HepG2 (cell line): ENCODE results near the gene RAE1. TPM values are rescaled to one million over a fixed set of nuclear protein-coding genes. Genes with fewer than 3 reads are reported as not detected.

Experiments
- FOXJ3 ChIP-seq: sonication (generic); formaldehyde crosslinking; IDR thresholded peaks from 2 replicates; pipeline ENCODE4 v1.4.0; 2020; ENCODE audit warnings: missing genetic modification reagents, mild to moderate bottlenecking, borderline replicate concordance
- FOXO1 ChIP-seq: sonication (generic); formaldehyde crosslinking; IDR thresholded peaks from 2 replicates; pipeline ENCODE4 v1.4.0; 2020; ENCODE audit warnings: missing genetic modification reagents
- FOXO4 ChIP-seq: sonication (generic); formaldehyde crosslinking; conservative IDR thresholded peaks from 2 replicates; pipeline ENCODE4 v1.8.1; 2023; ENCODE audit warnings: missing genetic modification reagents
- KLF6 ChIP-seq: IDR thresholded peaks from 2 replicates; pipeline ENCODE4 v1.8.0; 2016; ENCODE audit warnings: missing biosample characterization, missing genetic modification reagents
- MEIS2 ChIP-seq: sonication (generic); formaldehyde crosslinking; IDR thresholded peaks from 2 replicates; pipeline ENCODE4 v1.9.0; 2021; ENCODE audit warnings: mild to moderate bottlenecking, missing genetic modification reagents
- MTF2 ChIP-seq: sonication (generic); formaldehyde crosslinking; IDR thresholded peaks from 2 replicates; pipeline ENCODE4 v1.5.0; 2020; ENCODE audit warnings: missing genetic modification reagents, borderline replicate concordance
- MXI1 ChIP-seq: IDR thresholded peaks from 3 replicates; pipeline ENCODE4 v1.6.1; 2012; ENCODE audit warnings: low read depth, low read length, inconsistent platforms, borderline replicate concordance
- PCBP1 ChIP-seq: fragments of 200-400 bp; formaldehyde crosslinking; IDR thresholded peaks from 2 replicates; pipeline ENCODE4 v1.6.1; 2017; ENCODE audit warnings: mild to moderate bottlenecking, low read depth, low read length, borderline replicate concordance
- POLR2AphosphoS2 ChIP-seq: IDR thresholded peaks from 2 replicates; pipeline ENCODE4 v1.6.1; 2011; ENCODE audit warnings: low read depth, low read length, improper control_type of control experiment
- REPIN1 ChIP-seq: sonication (generic); formaldehyde crosslinking; IDR thresholded peaks from 2 replicates; pipeline ENCODE4 v1.8.0; 2022; ENCODE audit warnings: missing genetic modification reagents, low read depth, mild to moderate bottlenecking, borderline replicate concordance
- SAP130 ChIP-seq: IDR thresholded peaks from 2 replicates; pipeline ENCODE4 v1.6.1; 2016; ENCODE audit warnings: low read depth
- SKI ChIP-seq: fragments of 450-650 bp; IDR thresholded peaks from one replicate; pipeline ENCODE4 v1.6.1; 2018; ENCODE audit warnings: mild to moderate bottlenecking; ENCODE audit not compliant: partially characterized antibody
- SNAPC5 ChIP-seq: sonication (generic); formaldehyde crosslinking; IDR thresholded peaks from 2 replicates; pipeline ENCODE4 v1.8.1; 2023; ENCODE audit warnings: mild to moderate bottlenecking, missing genetic modification reagents, borderline replicate concordance
- YEATS4 ChIP-seq: sonication (generic); formaldehyde crosslinking; IDR thresholded peaks from 2 replicates; pipeline ENCODE4 v1.4.0; 2020; ENCODE audit warnings: missing genetic modification reagents, borderline replicate concordance
- ZBTB39 ChIP-seq: sonication (generic); formaldehyde crosslinking; IDR thresholded peaks from 2 replicates; pipeline ENCODE4 v1.5.0; 2020; ENCODE audit warnings: missing genetic modification reagents
- ZNF101 ChIP-seq: sonication (generic); formaldehyde crosslinking; IDR thresholded peaks from 2 replicates; pipeline ENCODE4 v1.4.0; 2020; ENCODE audit warnings: mild to moderate bottlenecking, low read depth, missing genetic modification reagents, borderline replicate concordance
- ZNF275 ChIP-seq: sonication (generic); formaldehyde crosslinking; IDR thresholded peaks from 2 replicates; pipeline ENCODE4 v1.8.0; 2022; ENCODE audit warnings: missing genetic modification reagents, mild to moderate bottlenecking, inconsistent platforms, borderline replicate concordance
- ZNF317 ChIP-seq: sonication (generic); formaldehyde crosslinking; IDR thresholded peaks from 2 replicates; pipeline ENCODE4 v1.5.0; 2020; ENCODE audit warnings: mild to moderate bottlenecking, missing genetic modification reagents
- ZNF496 ChIP-seq: sonication (generic); formaldehyde crosslinking; IDR thresholded peaks from 2 replicates; pipeline ENCODE4 v1.8.1; 2023; ENCODE audit warnings: mild to moderate bottlenecking, moderate library complexity, missing genetic modification reagents; ENCODE audit not compliant: insufficient replicate concordance
- ZNF564 ChIP-seq: sonication (generic); formaldehyde crosslinking; IDR thresholded peaks from 2 replicates; pipeline ENCODE4 v1.8.1; 2023; ENCODE audit warnings: mild to moderate bottlenecking, missing genetic modification reagents
- ZNF574 ChIP-seq: sonication (generic); formaldehyde crosslinking; IDR thresholded peaks from 2 replicates; pipeline ENCODE4 v1.4.0; 2020; ENCODE audit warnings: missing genetic modification reagents
- polyA plus RNA-seq, 8 experiments: library from polyadenylated mRNA; depleted of rRNA in 3 of 8; stranded (reverse) in 7 of 8; unstranded in 1 of 8; fragments of >200 nt; fragmentation: Illumina TruSeq in 4 of 8; extraction: Trizol in 4 of 8; gene quantifications; 2 replicates each; pipeline versions ENCODE4 v1.2.1 to v1.2.3, GENCODE V29; 2011 to 2016; ENCODE audit warnings: low read depth in 4 of 8, missing spikeins in 1 of 8, mixed read lengths in 1 of 8; ENCODE audit not compliant: insufficient read depth in 1 of 8
- total RNA-seq, 5 experiments: library from RNA; depleted of rRNA; stranded (reverse); fragments of >200 nt; fragmentation: Illumina TruSeq; extraction: Trizol; gene quantifications; 2 replicates each; pipeline ENCODE4 v1.2.3, GENCODE V29; 2016; ENCODE audit warnings: low read depth in 1 of 5

RAE1 gene
- total and polyA plus RNA-seq, 2 of the 13 experiments (the other 11 are each of a cell fraction or from before 2014, with no cell fraction given) = 36.1 to 72.9 TPM

- peak; percentile 30; the same call in 1 of the 3 replicates for TF ChIP-seq MXI1
- TF ChIP-seq PCBP1 = no peak
- no peak for TF ChIP-seq MEIS2 (CRISPR knock-in tag)
- peak; percentile 36; the same call in 1 of the 2 replicates for TF ChIP-seq SAP130 (CRISPR knock-in tag)
- no peak for TF ChIP-seq SKI
- no peak for TF ChIP-seq KLF6 (CRISPR knock-in tag)
- no peak for TF ChIP-seq FOXO4
- no peak for TF ChIP-seq ZNF317 (CRISPR knock-in tag)
- no peak for TF ChIP-seq POLR2AphosphoS2
- no peak for TF ChIP-seq ZNF574 (CRISPR knock-in tag)
- no peak for TF ChIP-seq ZNF564
- no peak for TF ChIP-seq FOXO1
- no peak for TF ChIP-seq REPIN1
- TF ChIP-seq ZNF275 (CRISPR knock-in tag) = no peak
- no peak for TF ChIP-seq ZBTB39 (CRISPR knock-in tag)
- TF ChIP-seq ZNF101 = no peak
- TF ChIP-seq FOXJ3 (CRISPR knock-in tag) = no peak
- no peak for TF ChIP-seq ZNF496 (CRISPR knock-in tag)
- no peak for TF ChIP-seq SNAPC5
- no peak for TF ChIP-seq MTF2
- peak; percentile 56; the same call in 1 of the 2 replicates for TF ChIP-seq YEATS4 (CRISPR knock-in tag)
These were observed 39.8 kb downstream of the RAE1 start, which contains the start of gene RBM38 (continued) for GRCh38 chr20:57390604-57391438.
